WERI-Rb-1 (cell line): ENCODE results near the gene GOLT1A.

Experiments
- DNase-seq: peaks from one replicate; pipeline ENCODE4 v3.0.0-alpha.2; 2020
- H3K27ac ChIP-seq: fragments of 250-450 bp; sonication (Bioruptor Pico); 2 replicates; pipeline ENCODE4 v1.5.1; 2020; ENCODE audit warnings: mild to moderate bottlenecking, moderate library complexity
- H3K27me3 ChIP-seq: fragments of 250-450 bp; sonication (Bioruptor Pico); 2 replicates; pipeline ENCODE4 v1.5.1; 2021; ENCODE audit warnings: mild to moderate bottlenecking, low read depth, moderate library complexity; ENCODE audit not compliant: insufficient read depth, severe bottlenecking
- H3K36me3 ChIP-seq: fragments of 250-450 bp; sonication (Bioruptor Pico); 2 replicates; pipeline ENCODE4 v1.5.1; 2020; ENCODE audit warnings: mild to moderate bottlenecking, moderate library complexity
- H3K4me3 ChIP-seq: 2 replicates; pipeline ENCODE4 v1.5.1; 2011; ENCODE audit warnings: low read depth, mild to moderate bottlenecking, control low read depth, low read length
- H3K9me3 ChIP-seq: fragments of 250-450 bp; sonication (Bioruptor Pico); 2 replicates; pipeline ENCODE4 v1.5.1; 2021; ENCODE audit warnings: mild to moderate bottlenecking, moderate library complexity; ENCODE audit not compliant: severe bottlenecking
- CTCF ChIP-seq: IDR thresholded peaks from 2 replicates; pipeline ENCODE4 v1.5.1; 2011; ENCODE audit warnings: low read depth, mild to moderate bottlenecking, control low read depth, inconsistent platforms, low read length

GOLT1A gene

GRCh38 chr1:204212715-204213114 is 1.1 kb downstream of the GOLT1A start:
- no peak overlapping the region for H3K4me3 ChIP-seq

GRCh38 chr1:204211046-204211445 is 2.7 kb downstream of the GOLT1A start:
- no peak for DNase-seq
- TF ChIP-seq CTCF, result no peak
- Histone ChIP-seq H3K36me3 (no peaks in the 10 kb centered on the region), H3K9me3 (no peaks in the 10 kb centered on the region), H3K27me3 (no peaks in the 10 kb centered on the region), H3K27ac (no peak overlapping the region), H3K4me3 (no peak overlapping the region)

More at GRCh38 chr1:204212715-204213114, 1.1 kb downstream of the GOLT1A start:
- no peak for TF ChIP-seq CTCF
- Histone ChIP-seq H3K9me3 (no peaks in the 10 kb centered on the region), H3K36me3 (no peaks in the 10 kb centered on the region), H3K27me3 (no peaks in the 10 kb centered on the region), H3K27ac (no peak overlapping the region)
- no peak for DNase-seq

- DNase-seq, result peak; percentile 96
- H3K36me3 ChIP-seq, result no peaks in the 10 kb centered on the region
- no peaks in the 10 kb centered on the region for H3K9me3 ChIP-seq
- H3K27ac ChIP-seq, result no peak overlapping the region
- no peak overlapping the region for H3K4me3 ChIP-seq
- peak; percentile 100 for TF ChIP-seq CTCF
- no peaks in the 10 kb centered on the region for H3K27me3 ChIP-seq
Measured at GRCh38 chr1:204207136-204207616, 6.6 kb downstream of the GOLT1A start.

- Histone ChIP-seq H3K9me3 (no peaks in the 10 kb centered on the region), H3K4me3 (no peak overlapping the region), H3K36me3 (no peaks in the 10 kb centered on the region), H3K27me3 (no peaks in the 10 kb centered on the region), H3K27ac (no peak overlapping the region)
- no peak for TF ChIP-seq CTCF
- DNase-seq, result no peak
Measured at GRCh38 chr1:204206121-204206520, 7.7 kb downstream of the GOLT1A start.

- H3K4me3 ChIP-seq, result no peak overlapping the region
- no peak overlapping the region for H3K27ac ChIP-seq
- H3K27me3 ChIP-seq, result no peaks in the 10 kb centered on the region
- H3K36me3 ChIP-seq, result no peaks in the 10 kb centered on the region
- no peaks in the 10 kb centered on the region for H3K9me3 ChIP-seq
- TF ChIP-seq CTCF, result no peak
- DNase-seq, result no peak
Measured at GRCh38 chr1:204205486-204205885, 8.3 kb downstream of the GOLT1A start.

GRCh38 chr1:204204944-204205343 is 8.8 kb downstream of the GOLT1A start:
- H3K36me3 ChIP-seq, result no peaks in the 10 kb centered on the region
- H3K27ac ChIP-seq, result no peak overlapping the region
- no peak overlapping the region for H3K4me3 ChIP-seq
- no peaks in the 10 kb centered on the region for H3K27me3 ChIP-seq
- H3K9me3 ChIP-seq, result no peaks in the 10 kb centered on the region
- no peak for TF ChIP-seq CTCF
- DNase-seq, result no peak
